HPDE6-E6E7 (cell line): ENCODE data around the gene CREB5.

ENCODE experiments used
- DNase-seq: peaks from one replicate; pipeline ENCODE4 v3.0.0; 2011; ENCODE audit warnings: missing footprints; ENCODE audit errors: extremely low spot score

The CREB5 gene

GRCh38 chr7:28407651-28408050, 4.7 kb upstream of the CREB5 start:
- no peak for DNase-seq

DNA sequence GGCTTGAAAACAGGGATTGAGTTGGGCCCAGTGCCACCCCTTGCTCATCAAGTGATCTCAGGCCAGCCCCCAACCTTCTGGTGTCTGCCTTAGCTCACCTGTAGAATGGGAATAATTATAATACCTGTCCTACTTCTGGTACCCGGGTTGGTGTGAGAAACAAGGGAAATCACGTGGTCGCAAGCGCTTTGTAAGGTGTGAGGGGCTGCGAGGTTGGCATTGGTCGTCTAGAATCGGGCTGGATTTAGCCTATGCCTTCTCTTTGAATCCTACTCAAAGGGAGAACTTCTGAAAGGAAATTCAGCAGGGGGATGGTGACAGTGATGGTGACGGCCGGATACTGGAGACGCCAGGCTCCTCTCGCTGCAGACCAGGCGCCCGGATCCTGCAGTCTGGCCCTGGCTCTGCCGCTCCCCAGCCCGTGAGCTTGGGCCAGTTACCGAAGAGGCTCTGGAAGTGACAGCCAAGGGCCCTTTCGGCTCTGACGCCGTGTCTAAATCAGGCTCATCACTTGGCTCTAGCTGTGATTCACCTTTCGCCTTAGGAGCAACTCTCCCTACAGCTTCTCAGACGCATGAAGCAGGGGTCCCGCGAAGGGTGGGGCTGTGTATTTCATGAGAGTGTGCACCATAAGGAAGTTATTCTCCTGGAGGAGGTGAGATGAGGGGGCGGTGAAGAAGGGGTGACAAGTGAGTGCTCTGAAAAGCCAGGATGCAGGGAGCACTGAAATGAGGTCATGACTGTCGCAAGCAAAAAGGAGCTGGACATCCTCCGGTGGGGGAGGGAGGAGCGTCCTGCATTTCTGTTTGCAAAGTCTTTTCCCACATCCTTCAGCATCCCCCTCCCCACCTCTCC, 4.0 kb upstream of the CREB5 start:
- no peak for DNase-seq

DNA sequence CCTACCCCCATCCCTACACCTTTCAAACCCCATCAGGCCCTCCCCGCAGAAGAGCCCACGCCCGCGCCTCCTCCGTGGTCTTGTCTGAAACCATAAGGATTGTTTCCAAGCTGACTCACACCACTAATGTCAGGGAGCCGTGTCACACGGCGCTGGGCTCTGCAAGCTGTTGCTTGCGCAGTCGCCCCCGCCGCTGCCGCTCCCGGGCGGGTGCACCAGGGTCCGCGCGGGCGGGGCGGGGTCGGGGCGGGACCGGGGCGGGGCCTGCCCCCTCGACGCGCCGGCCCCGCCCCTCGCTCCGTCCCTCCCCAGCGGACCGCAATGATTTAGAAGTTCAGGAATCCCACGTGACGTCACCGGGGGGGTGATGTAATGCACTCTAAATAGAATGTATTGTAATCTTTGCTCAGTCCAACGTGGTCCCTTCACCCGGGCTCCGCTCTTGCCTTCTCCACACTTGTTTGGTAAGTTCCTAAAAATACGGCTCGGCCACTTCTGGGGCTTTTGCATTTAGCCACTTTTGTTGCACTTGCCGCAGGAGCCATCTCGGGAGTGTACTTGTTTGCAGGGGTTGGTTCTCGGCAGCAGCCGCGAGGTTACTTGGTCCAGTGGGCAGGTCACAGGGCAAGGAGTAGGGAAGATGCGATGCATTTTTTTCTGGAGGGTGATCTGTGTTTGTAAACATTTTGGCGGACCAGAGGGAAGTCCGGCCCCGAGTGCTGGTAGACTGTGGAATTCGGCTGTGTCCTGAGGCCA, 3.2 kb upstream of the CREB5 start:
- peak; percentile 90 for DNase-seq

- no peak for DNase-seq
Observed at GRCh38 chr7:28409716-28410627, 2.3 kb upstream of the CREB5 start.

GRCh38 chr7:28410628-28411531, 1.4 kb upstream of the CREB5 start:
- DNase-seq, result no peak

- no peak for DNase-seq
Observed at GRCh38 chr7:28413011-28413410, 693 bp downstream of the CREB5 start.

- no peak for DNase-seq
Observed at GRCh38 chr7:28414453-28414852, 2.1 kb downstream of the CREB5 start.

GRCh38 chr7:28417321-28417940, 5.1 kb downstream of the CREB5 start:
- DNase-seq, result no peak

DNA sequence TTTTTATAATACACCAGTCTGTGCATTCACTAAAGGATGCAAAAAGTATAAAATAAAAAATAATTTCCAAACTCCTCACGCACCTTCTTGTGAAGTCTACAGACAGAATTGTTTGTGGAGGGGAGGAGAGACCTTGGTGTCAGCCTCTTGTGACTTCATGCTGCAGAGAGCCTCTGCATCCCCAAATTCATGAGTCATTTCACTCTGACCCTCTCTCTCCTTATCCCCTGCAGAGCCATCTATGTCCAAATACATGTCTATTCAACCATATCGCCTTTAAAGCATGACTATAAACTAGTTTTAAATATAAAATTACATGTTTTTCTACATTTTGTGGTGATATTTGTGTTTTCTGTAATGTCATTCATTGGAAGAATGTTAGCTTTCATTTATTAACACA, 6.0 kb downstream of the CREB5 start:
- no peak for DNase-seq

GRCh38 chr7:28418966-28419365, 6.6 kb downstream of the CREB5 start:
- no peak for DNase-seq

DNA sequence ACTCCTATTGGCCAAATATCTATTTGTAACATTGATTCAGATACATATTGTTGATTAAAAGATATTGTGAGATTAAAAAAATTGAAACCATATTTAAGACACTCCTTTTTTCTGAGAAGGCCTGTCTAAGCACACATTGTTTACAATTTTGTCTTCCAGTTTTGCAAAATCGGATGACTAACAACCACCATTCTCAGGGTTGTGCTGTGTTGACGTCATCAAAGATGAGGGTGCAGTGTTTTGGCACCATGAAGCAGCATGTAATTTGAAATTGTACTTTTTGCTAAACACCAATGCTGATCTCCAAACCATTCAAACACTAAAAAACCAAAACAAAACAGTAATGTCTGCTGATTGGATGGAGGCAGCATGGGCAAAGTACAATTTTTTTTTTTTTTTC, 7.4 kb downstream of the CREB5 start:
- DNase-seq, result no peak

DNA sequence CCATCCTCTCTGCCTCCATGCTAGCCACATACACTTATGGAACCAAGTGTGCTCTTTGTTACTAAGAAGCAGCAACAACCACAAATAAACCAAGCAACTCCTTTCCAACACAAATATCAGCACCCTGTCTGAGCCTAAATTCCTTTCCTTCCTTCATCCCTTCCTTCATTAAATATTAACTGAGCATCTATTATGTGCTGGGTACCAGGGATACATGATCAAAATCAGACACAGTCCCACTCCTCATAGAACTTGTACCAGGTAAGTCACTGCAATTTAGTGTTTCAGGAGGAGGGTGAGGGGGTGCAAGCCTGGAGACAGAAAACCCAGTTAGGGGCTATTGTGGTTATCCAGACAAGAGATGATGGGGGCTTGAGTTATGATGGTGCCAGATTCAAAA, 10.8 kb downstream of the CREB5 start:
- DNase-seq, result no peak

DNA sequence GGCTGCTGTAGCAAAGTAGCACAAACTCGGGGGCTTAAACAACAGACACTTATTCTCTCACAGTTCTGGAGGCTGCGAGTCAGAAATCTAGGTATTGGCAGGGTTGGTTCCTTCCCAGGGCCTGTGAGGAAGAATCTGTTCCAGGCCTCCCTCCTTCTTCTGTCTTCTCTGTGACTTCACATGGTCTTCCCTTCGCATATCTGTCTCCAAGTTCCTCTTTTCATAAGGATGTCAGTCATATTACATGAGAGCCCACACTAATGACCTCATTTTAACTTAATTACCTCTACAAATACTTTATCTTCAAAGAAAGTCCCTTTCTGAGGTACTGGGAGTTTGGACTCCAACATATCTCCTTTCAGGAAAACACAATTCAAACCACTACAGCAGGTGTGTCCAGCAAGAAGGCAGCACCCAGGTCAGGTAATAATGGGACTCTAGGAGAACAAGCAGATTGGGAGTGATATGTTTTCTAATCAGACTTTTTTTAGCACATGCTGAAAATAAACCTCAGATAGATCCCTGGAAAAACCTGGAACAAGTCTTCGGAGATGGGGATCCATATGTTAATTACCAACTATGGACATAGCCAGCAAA, 11.7 kb downstream of the CREB5 start:
- no peak for DNase-seq

DNA sequence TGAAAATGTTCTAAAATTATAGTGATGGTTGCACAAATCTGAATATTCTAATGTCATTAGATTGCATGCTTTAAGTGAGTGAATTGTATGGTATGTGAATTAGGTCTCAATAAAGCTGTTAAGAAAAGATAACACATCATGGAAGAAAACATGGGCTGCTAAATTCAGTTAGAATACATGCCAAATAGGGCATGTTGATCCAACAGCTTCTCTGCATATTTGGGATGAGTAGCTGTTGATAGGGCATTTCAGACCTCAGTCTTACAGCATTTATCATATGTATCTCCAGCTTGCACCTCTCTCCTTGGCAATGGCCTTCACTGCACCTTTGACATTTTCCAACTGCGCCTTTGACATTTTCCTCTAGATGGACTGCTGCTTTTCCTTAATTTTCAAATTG, 13.2 kb downstream of the CREB5 start:
- no peak for DNase-seq

DNA sequence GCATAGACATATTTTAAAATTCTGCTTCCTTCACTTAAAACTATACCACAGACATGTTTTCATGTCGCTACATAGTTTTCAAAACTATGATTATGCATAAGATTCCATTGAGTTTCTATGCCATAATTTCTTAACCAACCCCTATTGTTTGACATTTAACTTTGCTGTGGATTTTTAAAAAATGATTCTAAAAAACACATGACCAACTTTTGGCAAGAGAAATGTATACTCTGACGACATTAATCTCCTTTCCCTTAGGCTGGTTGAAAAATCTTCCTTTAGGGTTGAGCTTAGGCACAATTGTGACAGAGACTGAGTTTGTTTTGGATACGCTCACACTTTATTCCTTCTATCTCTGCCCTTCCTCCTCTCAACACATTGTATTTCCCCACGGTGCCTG, 14.9 kb downstream of the CREB5 start:
- DNase-seq, result no peak

DNA sequence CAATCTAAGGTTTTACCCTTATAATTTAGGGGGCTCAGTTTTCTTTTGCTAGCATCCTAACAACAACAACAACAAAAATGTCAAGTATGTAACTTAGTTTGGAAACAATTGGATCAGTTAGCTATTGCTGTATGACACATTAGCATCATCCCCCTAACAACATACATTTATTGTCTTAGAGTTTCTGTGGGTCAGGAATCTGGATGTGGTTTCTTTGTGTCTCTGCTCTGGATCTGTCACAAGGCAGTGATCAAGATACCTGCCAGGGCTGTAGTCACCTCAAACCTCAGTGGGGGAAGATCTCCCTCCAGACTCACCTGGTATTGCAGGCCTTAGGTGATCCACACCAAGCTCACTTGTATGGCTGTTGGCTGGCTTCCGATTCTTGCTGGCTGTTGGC, 18.3 kb downstream of the CREB5 start:
- DNase-seq, result no peak

DNA sequence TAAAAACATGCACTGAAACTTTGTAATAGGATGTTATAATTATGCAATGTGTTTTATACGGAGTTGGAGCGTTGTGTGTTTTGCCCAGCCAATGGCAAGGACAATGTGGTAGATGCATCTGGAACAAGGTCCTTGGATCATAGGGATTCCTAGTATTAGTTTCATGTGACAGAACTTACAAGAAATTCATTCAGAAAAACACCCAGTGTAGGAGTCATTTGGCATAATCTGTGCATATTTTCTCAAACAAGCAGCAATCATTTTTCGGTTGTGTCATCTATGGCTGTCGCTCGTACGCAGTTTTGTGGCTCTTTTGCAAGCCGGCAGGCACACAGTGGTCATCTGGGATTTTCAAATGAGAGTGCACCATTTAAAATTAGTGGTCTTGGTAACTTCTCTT, 19.8 kb downstream of the CREB5 start:
- DNase-seq, result no peak

DNA sequence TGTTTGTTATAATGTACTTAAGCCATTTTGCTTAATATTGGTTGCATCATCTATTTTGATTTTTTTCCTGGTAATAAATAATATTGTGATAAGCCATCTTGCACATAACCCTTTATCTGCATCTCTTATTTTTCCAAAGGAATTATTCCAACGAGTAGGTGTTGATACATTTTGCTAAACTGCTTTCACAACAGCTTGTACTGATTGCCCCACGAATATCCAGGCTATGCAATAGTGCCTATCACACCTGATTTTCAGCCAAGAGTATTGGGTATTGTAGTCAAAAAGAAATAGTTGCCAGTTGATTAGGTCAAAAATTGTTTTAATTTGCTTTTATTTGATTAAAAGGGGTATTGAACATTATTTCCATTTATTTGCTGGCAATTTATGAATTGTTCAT, 20.7 kb downstream of the CREB5 start:
- no peak for DNase-seq

- DNase-seq, result no peak
Observed at GRCh38 chr7:28433699-28434219, 21.4 kb downstream of the CREB5 start.

- DNase-seq, result no peak
Observed at GRCh38 chr7:28434510-28434909, 22.2 kb downstream of the CREB5 start.
